ENCODE measurements around the gene NGEF.

- TF ChIP-seq, protein P1, sequence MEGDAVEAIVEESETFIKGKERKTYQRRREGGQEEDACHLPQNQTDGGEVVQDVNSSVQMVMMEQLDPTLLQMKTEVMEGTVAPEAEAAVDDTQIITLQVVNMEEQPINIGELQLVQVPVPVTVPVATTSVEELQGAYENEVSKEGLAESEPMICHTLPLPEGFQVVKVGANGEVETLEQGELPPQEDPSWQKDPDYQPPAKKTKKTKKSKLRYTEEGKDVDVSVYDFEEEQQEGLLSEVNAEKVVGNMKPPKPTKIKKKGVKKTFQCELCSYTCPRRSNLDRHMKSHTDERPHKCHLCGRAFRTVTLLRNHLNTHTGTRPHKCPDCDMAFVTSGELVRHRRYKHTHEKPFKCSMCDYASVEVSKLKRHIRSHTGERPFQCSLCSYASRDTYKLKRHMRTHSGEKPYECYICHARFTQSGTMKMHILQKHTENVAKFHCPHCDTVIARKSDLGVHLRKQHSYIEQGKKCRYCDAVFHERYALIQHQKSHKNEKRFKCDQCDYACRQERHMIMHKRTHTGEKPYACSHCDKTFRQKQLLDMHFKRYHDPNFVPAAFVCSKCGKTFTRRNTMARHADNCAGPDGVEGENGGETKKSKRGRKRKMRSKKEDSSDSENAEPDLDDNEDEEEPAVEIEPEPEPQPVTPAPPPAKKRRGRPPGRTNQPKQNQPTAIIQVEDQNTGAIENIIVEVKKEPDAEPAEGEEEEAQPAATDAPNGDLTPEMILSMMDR (IDR thresholded peaks at IDR 0.05), result no peak
- TF ChIP-seq POLR2A (IDR thresholded peaks at IDR 0.05), result no peak
Observed at GRCh38 chr2:233059797-233060500, 46.9 kb upstream of the NGEF start, which contains the start of gene INPP5D.

Data from uterus (tissue), 2 donors.